H9 (cell line): Measurements from ENCODE around the gene RS1. TPM values are rescaled to one million over a fixed set of nuclear protein-coding genes. Genes with fewer than 3 reads are reported as not detected.

Experiments used
- DNase-seq: peaks from one replicate; pipeline ENCODE4 v3.0.0-alpha.2; 2017
- H2AFZ ChIP-seq: one replicate; pipeline ENCODE4 v1.6.1; 2013; ENCODE audit warnings: mild to moderate bottlenecking, low read length, control low read depth, moderate library complexity
- H2AK5ac ChIP-seq: 2 replicates; pipeline ENCODE4 v1.6.1; 2013; ENCODE audit warnings: low read length, control low read depth, mixed read lengths; ENCODE audit not compliant: insufficient read length
- H2BK120ac ChIP-seq: one replicate; pipeline ENCODE4 v1.6.1; 2013; ENCODE audit warnings: low read depth, mild to moderate bottlenecking, low read length, control low read depth, inconsistent platforms; ENCODE audit not compliant: poor library complexity, severe bottlenecking
- H2BK12ac ChIP-seq: 2 replicates; pipeline ENCODE4 v1.6.1; 2013; ENCODE audit warnings: low read length, control low read depth, mixed read lengths, low read depth; ENCODE audit not compliant: insufficient read length
- H2BK15ac ChIP-seq: 2 replicates; pipeline ENCODE4 v1.6.1; 2013; ENCODE audit warnings: low read depth, low read length, control low read depth
- H2BK20ac ChIP-seq: one replicate; pipeline ENCODE4 v1.6.1; 2013; ENCODE audit warnings: low read depth, mild to moderate bottlenecking, low read length, control low read depth, inconsistent platforms; ENCODE audit not compliant: poor library complexity, severe bottlenecking
- H2BK5ac ChIP-seq: 2 replicates; pipeline ENCODE4 v1.6.1; 2013; ENCODE audit warnings: low read length, control low read depth, mixed read lengths; ENCODE audit not compliant: insufficient read length
- H3K14ac ChIP-seq: 2 replicates; pipeline ENCODE4 v1.6.1; 2013; ENCODE audit warnings: low read length, control low read depth; ENCODE audit not compliant: insufficient read depth
- H3K18ac ChIP-seq: 2 replicates; pipeline ENCODE4 v1.6.1; 2013; ENCODE audit warnings: low read depth, mild to moderate bottlenecking, mixed read lengths, low read length, control low read depth; ENCODE audit not compliant: insufficient read length
- H3K23ac ChIP-seq: 2 replicates; pipeline ENCODE4 v1.6.1; 2013; ENCODE audit warnings: low read length, control low read depth, mixed read lengths, low read depth; ENCODE audit not compliant: insufficient read length
- H3K23me2 ChIP-seq: 2 replicates; pipeline ENCODE4 v1.6.1; 2013; ENCODE audit warnings: low read depth, mild to moderate bottlenecking, mixed read lengths, low read length, control low read depth; ENCODE audit not compliant: insufficient read length, poor library complexity, severe bottlenecking
- H3K27ac ChIP-seq: 2 replicates; pipeline ENCODE4 v1.5.1; 2013; ENCODE audit warnings: low read length, control low read depth, mixed read lengths, low read depth; ENCODE audit not compliant: insufficient read length
- H3K27me3 ChIP-seq: 2 replicates; pipeline ENCODE4 v1.6.1; 2013; ENCODE audit warnings: low read length, control low read depth, inconsistent platforms; ENCODE audit not compliant: insufficient read depth
- H3K4ac ChIP-seq: 2 replicates; pipeline ENCODE4 v1.6.1; 2013; ENCODE audit warnings: low read depth, mild to moderate bottlenecking, control low read depth, inconsistent platforms, low read length, moderate library complexity
- H3K4me1 ChIP-seq: 2 replicates; pipeline ENCODE4 v1.6.1; 2013; ENCODE audit warnings: low read length, control low read depth, inconsistent platforms; ENCODE audit not compliant: insufficient read depth
- H3K4me2 ChIP-seq: 2 replicates; pipeline ENCODE4 v1.6.1; 2013; ENCODE audit warnings: low read length, control low read depth, mixed read lengths; ENCODE audit not compliant: insufficient read length, insufficient read depth
- H3K56ac ChIP-seq: 2 replicates; pipeline ENCODE4 v1.6.1; 2013; ENCODE audit warnings: low read depth, mild to moderate bottlenecking, mixed read lengths, low read length, control low read depth; ENCODE audit not compliant: insufficient read length
- H3K79me1 ChIP-seq: 2 replicates; pipeline ENCODE4 v1.6.1; 2013; ENCODE audit warnings: low read depth, mild to moderate bottlenecking, moderate library complexity, low read length, control low read depth, inconsistent platforms; ENCODE audit not compliant: insufficient read depth, poor library complexity, severe bottlenecking
- H3K79me2 ChIP-seq: 2 replicates; pipeline ENCODE4 v1.6.1; 2013; ENCODE audit warnings: low read length, control low read depth, inconsistent platforms; ENCODE audit not compliant: insufficient read depth
- H3K9ac ChIP-seq: 2 replicates; pipeline ENCODE4 v1.6.1; 2013; ENCODE audit warnings: low read length, control low read depth, mixed read lengths; ENCODE audit not compliant: insufficient read length; ENCODE audit errors: extremely low read depth
- H3K9me3 ChIP-seq: one replicate; pipeline ENCODE4 v1.6.1; 2013; ENCODE audit warnings: low read depth, low read length, inconsistent platforms; ENCODE audit not compliant: control insufficient read depth
- H3T11ph ChIP-seq: one replicate; pipeline ENCODE4 v1.6.1; 2013; ENCODE audit warnings: mild to moderate bottlenecking, low read length, control low read depth, inconsistent platforms
- H4K20me1 ChIP-seq: one replicate; pipeline ENCODE4 v1.6.1; 2013; ENCODE audit not compliant: control insufficient read depth, insufficient read length, insufficient read depth
- H4K5ac ChIP-seq: 2 replicates; pipeline ENCODE4 v1.6.1; 2013; ENCODE audit warnings: low read depth, mild to moderate bottlenecking, mixed read lengths, low read length, control low read depth; ENCODE audit not compliant: insufficient read length
- H4K8ac ChIP-seq: replicated peaks from 2 replicates; pipeline ENCODE4 v1.6.1; 2013; ENCODE audit warnings: low read length, control low read depth, mixed read lengths, low read depth; ENCODE audit not compliant: insufficient read length
- H4K91ac ChIP-seq: 2 replicates; pipeline ENCODE4 v1.6.1; 2013; ENCODE audit warnings: low read depth, mild to moderate bottlenecking, moderate library complexity, mixed read lengths, low read length, control low read depth; ENCODE audit not compliant: insufficient read length
- H3K27ac Mint-ChIP-seq, 3 experiments: 2 replicates in 2 of 3; 3 replicates in 1 of 3; pipeline ENCODE4 v1.8.0; 2020 to 2021; ENCODE audit warnings: mixed read lengths in 3 of 3, mild to moderate bottlenecking in 1 of 3, moderate library complexity in 1 of 3
- H3K27me3 Mint-ChIP-seq: 2 replicates; pipeline ENCODE4 v1.8.0; 2021; ENCODE audit warnings: low read depth, mild to moderate bottlenecking, moderate library complexity, mixed read lengths
- H3K36me3 Mint-ChIP-seq, 3 experiments: 2 replicates in 2 of 3; 3 replicates in 1 of 3; pipeline ENCODE4 v1.8.0; 2020 to 2021; ENCODE audit warnings: low read depth in 3 of 3, mixed read lengths in 3 of 3; ENCODE audit not compliant: insufficient read depth in 1 of 3
- H3K4me1 Mint-ChIP-seq, 2 experiments: 2 replicates each; pipeline ENCODE4 v1.8.0; 2020; ENCODE audit warnings: mixed read lengths in 2 of 2
- H3K4me3 Mint-ChIP-seq, 2 experiments: 2 replicates in 1 of 2; 3 replicates in 1 of 2; pipeline ENCODE4 v1.8.0; 2020 to 2021; ENCODE audit warnings: mild to moderate bottlenecking in 2 of 2, mixed read lengths in 2 of 2, moderate library complexity in 1 of 2
- H3K9me3 Mint-ChIP-seq, 2 experiments: 2 replicates in 1 of 2; 3 replicates in 1 of 2; pipeline ENCODE4 v1.8.0; 2020; ENCODE audit warnings: mild to moderate bottlenecking in 2 of 2, mixed read lengths in 2 of 2, moderate library complexity in 1 of 2
- WGBS: extraction: QIAGEN DNeasy Blood & Tissue Kit; methylation state at CpG from one replicate; pipeline ENCODE4 v1.1.7; 2013; ENCODE audit warnings: missing lambda C conversion rate, low lambda C conversion rate, mixed read lengths; ENCODE audit not compliant: insufficient read length; ENCODE audit errors: extremely low coverage; 5-methylcytosine and 5-hydroxymethylcytosine counted together
- total RNA-seq: library from RNA; stranded (reverse); gene quantifications from 2 replicates; pipeline ENCODE4 v1.2.1, GENCODE V29; 2021
- TF ChIP-seq, protein P1 (sequence below): fragments of 200-600 bp; sonication (generic); conservative IDR thresholded peaks from 3 replicates; pipeline ENCODE4 v1.8.0; 2021; ENCODE audit warnings: antibody characterized with exemption, mild to moderate bottlenecking

The RS1 gene
- total RNA-seq, 1 experiment from 2014 or later: not detected

DNA sequence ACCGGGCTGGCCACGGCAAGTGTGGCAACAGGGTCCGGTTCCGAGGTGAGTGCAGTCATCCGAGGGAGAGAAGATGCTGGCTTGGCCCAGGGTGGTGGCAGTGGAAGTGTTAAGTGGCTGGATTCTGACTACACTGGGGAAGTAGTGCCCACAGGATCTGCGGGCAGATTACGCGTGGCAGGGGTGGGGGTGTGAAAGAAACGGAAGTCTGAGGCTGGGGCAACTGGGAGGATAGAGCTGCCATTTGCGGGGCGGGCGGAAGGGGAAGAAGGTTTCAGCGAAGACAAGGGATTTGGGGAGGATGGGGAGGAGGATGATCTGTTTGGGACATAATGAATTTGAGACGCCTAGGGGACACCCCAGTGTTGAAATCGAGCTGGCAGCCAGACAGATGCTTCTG is 5.3 kb downstream of the RS1 start:
- no CpG with 5 or more reads among the region's 15 CpGs for WGBS
- Histone ChIP-seq H2BK15ac (no peak overlapping the region), H3K9ac (no peak overlapping the region), H3K14ac (no peak overlapping the region), H2BK12ac (no peak overlapping the region), H3T11ph (no peak overlapping the region), H3K23ac (no peak overlapping the region), H2AK5ac (no peak overlapping the region), H3K4ac (no peak overlapping the region), H3K27me3 (no peaks in the 10 kb centered on the region), H3K27ac (no peak overlapping the region), H3K79me2 (no peaks in the 10 kb centered on the region), H3K23me2 (no peaks in the 10 kb centered on the region), H3K9me3 (peaks cover 45% of the 10 kb centered on the region), H4K5ac (no peak overlapping the region), H4K91ac (no peak overlapping the region), H4K20me1 (no peaks in the 10 kb centered on the region), H3K18ac (no peak overlapping the region), H3K4me2 (no peak overlapping the region), H4K8ac (no peak overlapping the region), H2BK5ac (no peak overlapping the region), H2AFZ (no peak overlapping the region), H2BK120ac (no peak overlapping the region), H2BK20ac (no peak overlapping the region), H3K56ac (no peak overlapping the region), H3K79me1 (no peaks in the 10 kb centered on the region), H3K4me1 (no peaks in the 10 kb centered on the region)
- H3K27me3 Mint-ChIP-seq: no peaks in the 10 kb centered on the region; the same call in none of the 2 replicates
- peaks cover 65 to 77% of the 10 kb centered on the region in 2 experiments for H3K9me3 Mint-ChIP-seq
- peaks cover 3 to 7% of the 10 kb centered on the region in 2 experiments; a peak in 3 of 4 replicates for H3K4me1 Mint-ChIP-seq
- DNase-seq: no peak
- no peak overlapping the region for H3K27ac Mint-ChIP-seq
- no peak overlapping the region for H3K4me3 Mint-ChIP-seq
- TF ChIP-seq, protein P1, sequence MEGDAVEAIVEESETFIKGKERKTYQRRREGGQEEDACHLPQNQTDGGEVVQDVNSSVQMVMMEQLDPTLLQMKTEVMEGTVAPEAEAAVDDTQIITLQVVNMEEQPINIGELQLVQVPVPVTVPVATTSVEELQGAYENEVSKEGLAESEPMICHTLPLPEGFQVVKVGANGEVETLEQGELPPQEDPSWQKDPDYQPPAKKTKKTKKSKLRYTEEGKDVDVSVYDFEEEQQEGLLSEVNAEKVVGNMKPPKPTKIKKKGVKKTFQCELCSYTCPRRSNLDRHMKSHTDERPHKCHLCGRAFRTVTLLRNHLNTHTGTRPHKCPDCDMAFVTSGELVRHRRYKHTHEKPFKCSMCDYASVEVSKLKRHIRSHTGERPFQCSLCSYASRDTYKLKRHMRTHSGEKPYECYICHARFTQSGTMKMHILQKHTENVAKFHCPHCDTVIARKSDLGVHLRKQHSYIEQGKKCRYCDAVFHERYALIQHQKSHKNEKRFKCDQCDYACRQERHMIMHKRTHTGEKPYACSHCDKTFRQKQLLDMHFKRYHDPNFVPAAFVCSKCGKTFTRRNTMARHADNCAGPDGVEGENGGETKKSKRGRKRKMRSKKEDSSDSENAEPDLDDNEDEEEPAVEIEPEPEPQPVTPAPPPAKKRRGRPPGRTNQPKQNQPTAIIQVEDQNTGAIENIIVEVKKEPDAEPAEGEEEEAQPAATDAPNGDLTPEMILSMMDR: no peak
- H3K36me3 Mint-ChIP-seq: peaks cover 0 to 6% (median 2%) of the 10 kb centered on the region in 3 experiments; a peak in 2 of 7 replicates
